Measurements from ENCODE around the gene SARNP. TPM values are rescaled to one million over a fixed set of nuclear protein-coding genes. Genes with fewer than 3 reads are reported as not detected.

The SARNP gene
- total and polyA plus RNA-seq, 7 donors = 38.3 to 98.0 (median 52.6) TPM

- no peak for TF ChIP-seq CTCF (IDR thresholded peaks at IDR 0.05)
- DNase-seq = peak in 1 of 2 donors; percentile 68
- Histone ChIP-seq H3K4me1 (peaks cover 38% of the 10 kb centered on the region), H3K4me3 (peak overlapping the region; percentile 98), H3K9me3 (no peaks in the 10 kb centered on the region), H3K36me3 (ENCODE audit: insufficient read depth in 1 of 2, low read depth in 1 of 2) (peaks cover 5 to 29% of the 10 kb centered on the region in 2 donors), H3K27me3 (ENCODE audit: insufficient read depth in 3 of 3, low read length in 2 of 3) (no peaks in the 10 kb centered on the region), H3K27ac (peak overlapping the region; percentile 94)
- intact Hi-C loops (cut with DNase I) = loop anchor here in 1 of 2 donors (2.0 kb wide), 1 partner anchor 25 kb away; no protein-coding TSS in a partner anchor
- WGBS, 3 donors = 12 to 20% (median 12%) methylated on average over 19 of the region's 19 CpGs
- peak in 2 of 4 donors; percentile 0 to 1 for ATAC-seq
Measured at GRCh38 chr12:55729819-55730818, 87.4 kb downstream of the SARNP start.

- intact Hi-C loops (cut with DNase I) = loop anchor here in 1 of 2 donors (2.0 kb wide), 1 partner anchor 24 kb away; no protein-coding TSS in a partner anchor
- 0 to 1% (median 0%) methylated on average over 34 to 61 of the region's 61 CpGs for WGBS, 3 donors
- peaks cover 47% of the 10 kb centered on the region for H3K4me1 ChIP-seq
Measured at GRCh38 chr12:55728939-55729818, 88.3 kb downstream of the SARNP start, which contains the start of gene CD63. TSS of gene CD63 (minus strand) at chr12:55729009. CDS start at chr12:55728341, 668 bp downstream.

GRCh38 chr12:55728186-55728938, 89.2 kb downstream of the SARNP start:
- H3K27ac ChIP-seq = peak overlapping the region; percentile 94
- DNase-seq = peak; percentile 85 to 91
- H3K4me3 ChIP-seq = peak overlapping the region; percentile 98
- peaks cover 7 to 47% of the 10 kb centered on the region in 2 donors for H3K36me3 ChIP-seq (ENCODE audit: insufficient read depth in 1 of 2, low read depth in 1 of 2)
- intact Hi-C loops (cut with DNase I) = loop anchor here in 1 of 2 donors (2.0 kb wide), 1 partner anchor 24 kb away; no protein-coding TSS in a partner anchor
- peak; percentile 22 to 51 (median 40) for ATAC-seq
- H3K4me1 ChIP-seq = peaks cover 56% of the 10 kb centered on the region
- 0% methylated on average over 40 to 61 of the region's 61 CpGs for WGBS, 3 donors
- no peak for TF ChIP-seq CTCF (IDR thresholded peaks at IDR 0.05)
- no peaks in the 10 kb centered on the region for H3K9me3 ChIP-seq
- no peaks in the 10 kb centered on the region for H3K27me3 ChIP-seq (ENCODE audit: insufficient read depth in 3 of 3, low read length in 2 of 3)

More at GRCh38 chr12:55728939-55729818, 88.3 kb downstream of the SARNP start, which contains the start of gene CD63:
- DNase-seq (peak; percentile 95 to 96), ATAC-seq (peak; percentile 83 to 88 (median 86))
- no peaks in the 10 kb centered on the region for H3K27me3 ChIP-seq (ENCODE audit: insufficient read depth in 3 of 3, low read length in 2 of 3)
- peaks cover 5 to 39% of the 10 kb centered on the region in 2 donors for H3K36me3 ChIP-seq (ENCODE audit: insufficient read depth in 1 of 2, low read depth in 1 of 2)
- no peak for TF ChIP-seq CTCF (IDR thresholded peaks at IDR 0.05)
- peak within 1 kb of the TSS; percentile 98 for H3K4me3 ChIP-seq
- peak within 1 kb of the TSS; percentile 94 for H3K27ac ChIP-seq
- H3K9me3 ChIP-seq = no peaks in the 10 kb centered on the region

Data from psoas muscle (tissue), 8 donors.